ENCODE results near the gene NMNAT2.

- no peak for TF ChIP-seq CTCF (IDR thresholded peaks at IDR 0.05 in 4 of 5, conservative IDR thresholded peaks at IDR 0.05 in 1 of 5)
- no peak for TF ChIP-seq POLR2A (IDR thresholded peaks at IDR 0.05)
These were observed 39.3 kb upstream of the NMNAT2 start for GRCh38 chr1:183457449-183457848.
